ENCODE results near the gene CPEB4.

Gene CPEB4

GRCh38 chr5:173953528-173954090, 65.5 kb downstream of the CPEB4 start:
- no peak for DNase-seq

GRCh38 chr5:173954671-173955521, 66.7 kb downstream of the CPEB4 start:
- DNase-seq, result no peak

GRCh38 chr5:173960986-173961385, 72.8 kb downstream of the CPEB4 start:
- DNase-seq, result no peak

- DNase-seq, result no peak
Measured at GRCh38 chr5:173961418-173961817, 73.3 kb downstream of the CPEB4 start.

- no peak for DNase-seq
Measured at GRCh38 chr5:173962436-173962972, 74.4 kb downstream of the CPEB4 start.

GRCh38 chr5:173963182-173963838, 75.2 kb downstream of the CPEB4 start:
- no peak for DNase-seq

- DNase-seq, result no peak
Measured at GRCh38 chr5:173963867-173964441, 75.8 kb downstream of the CPEB4 start.

GRCh38 chr5:173964506-173964905, 76.4 kb downstream of the CPEB4 start:
- no peak for DNase-seq

GRCh38 chr5:173967241-173967640, 79.1 kb downstream of the CPEB4 start:
- DNase-seq, result no peak

GRCh38 chr5:173968154-173968797, 80.1 kb downstream of the CPEB4 start:
- DNase-seq, result no peak

GRCh38 chr5:173969167-173970049, 81.3 kb downstream of the CPEB4 start:
- DNase-seq, result no peak

- no peak for DNase-seq
Measured at GRCh38 chr5:173970878-173971650, 82.9 kb downstream of the CPEB4 start.

GRCh38 chr5:173971681-173972345, 83.7 kb downstream of the CPEB4 start:
- DNase-seq, result no peak

GRCh38 chr5:173972607-173972924, 84.4 kb downstream of the CPEB4 start:
- DNase-seq, result no peak

GRCh38 chr5:173972925-173973615, 84.9 kb downstream of the CPEB4 start:
- peak; percentile 75 for DNase-seq

- no peak for DNase-seq
Measured at GRCh38 chr5:173973616-173973969, 85.4 kb downstream of the CPEB4 start.

- no peak for DNase-seq
Measured at GRCh38 chr5:173974688-173975239, 86.6 kb downstream of the CPEB4 start.

- DNase-seq, result no peak
Measured at GRCh38 chr5:173981185-173981761, 93.1 kb downstream of the CPEB4 start.

GRCh38 chr5:173984218-173984617, 96.1 kb downstream of the CPEB4 start:
- no peak for DNase-seq

Measured in stimulated activated CD4-positive, alpha-beta T cell treated with anti-CD3 and anti-CD28 coated beads, Interleukin-4, amount 100 ng/mL, for 1 hour (primary cell).